GM03348 (cell line): Measurements from ENCODE around the gene COL24A1.
A peak's percentile ranks its signal among the peaks of the same experiment; 100 is the strongest.
"Not testable (repeated sequence)": the region's sequence is repeated elsewhere in the genome, so short reads cannot be mapped to it uniquely, and the experiment has no call there.

ENCODE experiments used
- DNase-seq: peaks from one replicate; pipeline ENCODE4 v3.0.0; 2012; ENCODE audit warnings: low spot score

COL24A1 gene

DNA sequence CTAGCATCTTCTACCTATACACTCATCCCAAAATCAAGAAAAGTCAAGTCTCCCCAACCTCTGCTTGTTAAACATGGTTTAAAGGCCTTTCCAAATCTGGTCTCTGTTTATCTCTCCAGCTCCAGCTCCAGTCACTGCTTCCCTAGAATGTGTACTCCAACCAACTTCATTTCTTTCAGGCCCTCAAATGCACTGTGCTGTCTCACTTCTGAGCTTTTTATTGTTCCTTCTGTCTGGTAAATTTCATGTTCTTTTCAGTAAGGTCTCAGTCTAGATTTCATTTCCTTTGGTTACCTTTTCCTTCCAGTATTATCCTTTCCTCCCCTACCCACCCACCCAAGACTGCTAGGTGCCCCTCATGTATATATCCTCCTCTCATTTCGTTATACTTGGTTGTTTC lies 3.7 kb downstream of the COL24A1 start:
- no peak for DNase-seq

DNA sequence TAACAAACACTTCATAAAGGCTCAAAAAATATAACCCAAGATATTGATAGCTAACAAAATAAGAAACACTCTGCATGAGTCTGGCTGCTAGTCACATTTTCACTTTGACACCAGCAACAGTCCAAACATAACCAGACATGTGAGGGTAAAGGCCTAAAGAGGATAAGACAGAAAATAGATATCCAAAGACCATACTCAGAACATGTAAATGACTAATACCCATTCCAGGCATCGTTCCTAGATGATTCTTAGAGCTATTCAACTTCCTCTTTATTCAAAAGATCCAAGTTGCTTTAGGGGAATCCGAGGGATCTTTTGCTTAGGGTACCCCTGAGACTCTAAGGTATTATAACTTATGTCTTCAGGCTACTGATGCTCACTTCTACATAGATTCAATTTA lies 5.1 kb downstream of the COL24A1 start:
- peak; percentile 45 for DNase-seq

DNA sequence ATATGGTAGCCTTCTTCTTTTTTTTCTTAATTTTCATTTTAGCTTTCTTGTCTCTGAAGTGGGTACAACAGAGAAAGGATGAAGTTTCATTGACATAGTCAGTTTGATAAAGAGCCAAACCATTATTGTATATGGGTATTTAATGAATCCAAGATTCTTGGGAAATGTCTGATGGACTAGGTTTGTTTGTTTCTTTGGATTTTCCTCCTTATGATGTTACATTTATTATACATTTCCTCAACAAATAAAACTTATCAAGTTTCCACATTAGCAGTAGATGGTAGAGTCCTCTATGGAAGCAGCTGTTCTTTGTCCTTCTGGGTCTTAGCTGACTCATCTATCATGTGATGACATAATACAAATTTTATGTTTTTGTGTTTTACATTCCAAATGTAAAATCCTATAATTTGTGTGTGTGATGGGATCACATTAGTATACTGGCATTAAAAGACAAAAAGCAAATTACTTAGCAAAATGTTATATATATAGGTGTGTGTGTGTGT lies 6.0 kb downstream of the COL24A1 start:
- peak; percentile 7 for DNase-seq

DNA sequence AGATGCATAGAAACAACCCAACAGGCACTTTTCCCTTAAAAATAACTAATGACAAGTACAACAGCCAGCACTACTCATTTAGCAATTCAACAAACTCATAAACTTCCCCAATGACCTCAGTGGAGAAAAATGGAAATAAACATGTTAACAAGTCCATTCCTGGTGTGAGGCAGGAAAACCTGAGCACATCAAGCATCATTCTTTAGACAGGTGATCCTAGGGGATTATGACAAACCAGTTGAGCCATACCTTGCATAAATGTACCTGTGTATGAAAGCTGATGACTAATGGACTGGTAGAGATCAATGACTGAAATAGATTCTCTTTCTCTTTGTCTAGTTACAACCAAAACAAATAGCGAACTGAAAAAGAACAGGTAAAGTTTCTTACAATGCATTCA lies 7.0 kb downstream of the COL24A1 start:
- DNase-seq, result no peak

DNA sequence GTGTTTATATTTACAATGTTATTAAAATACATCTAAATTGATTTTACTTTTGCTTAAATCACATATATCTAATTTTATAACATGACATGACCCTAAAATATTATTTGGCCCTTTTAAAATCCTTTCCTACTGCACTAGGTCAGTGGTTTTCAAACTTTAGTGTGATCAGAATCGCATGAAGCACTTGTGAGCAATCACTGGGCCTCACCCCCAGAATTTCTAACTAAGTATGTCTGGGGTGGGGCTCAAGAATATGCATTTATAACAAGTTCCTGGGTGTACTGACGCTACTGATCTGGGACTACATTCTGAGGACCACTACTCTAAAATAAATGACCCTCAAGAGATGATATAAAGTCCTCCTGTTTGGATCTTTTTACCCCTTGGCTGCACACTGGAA lies 8.8 kb downstream of the COL24A1 start:
- no peak for DNase-seq

DNA sequence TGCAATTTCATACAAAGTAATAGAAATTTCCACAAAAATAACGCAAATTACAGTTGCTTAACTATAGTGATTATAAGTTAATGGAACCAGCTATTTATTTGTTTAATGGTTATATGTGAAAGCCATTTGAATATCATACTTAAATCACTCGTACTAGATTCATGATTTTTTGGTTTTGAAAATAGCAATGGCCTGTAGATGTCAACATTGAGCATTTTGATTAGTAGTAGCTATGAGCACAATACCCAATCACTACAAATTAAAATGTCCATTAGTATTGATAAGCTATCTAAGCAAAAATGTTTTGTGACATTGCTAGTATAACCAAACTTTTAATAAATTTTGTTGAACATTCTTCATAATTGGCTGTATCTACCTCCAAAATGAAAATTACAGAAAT lies 10.0 kb downstream of the COL24A1 start:
- no peak for DNase-seq

DNA sequence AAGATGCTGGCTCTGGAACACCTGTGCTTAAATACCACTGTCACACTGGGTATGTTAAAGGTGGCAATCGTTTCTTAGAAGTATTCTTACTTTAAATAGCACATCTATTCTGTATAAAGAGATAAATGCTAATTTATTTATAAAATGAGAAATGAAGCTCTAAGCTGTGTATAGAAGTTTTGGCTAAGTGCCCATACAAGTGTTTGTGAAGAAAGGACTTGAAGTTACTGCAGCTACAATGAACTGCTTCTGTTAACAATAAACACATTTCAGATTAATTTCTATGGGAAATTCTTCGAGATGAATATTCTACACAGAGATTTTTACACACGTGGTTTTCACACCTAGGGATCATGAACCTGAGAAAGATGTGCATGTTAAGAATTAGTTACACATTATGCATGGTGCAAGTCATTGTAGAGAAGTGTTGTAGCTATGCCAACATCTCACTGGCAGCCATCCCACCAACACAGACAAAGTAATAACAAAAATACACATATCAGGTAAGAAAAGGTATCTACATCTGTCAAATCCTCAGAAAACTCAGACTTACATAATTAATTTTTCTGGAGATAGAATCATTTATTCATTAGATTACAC lies 16.2 kb downstream of the COL24A1 start:
- no peak for DNase-seq

DNA sequence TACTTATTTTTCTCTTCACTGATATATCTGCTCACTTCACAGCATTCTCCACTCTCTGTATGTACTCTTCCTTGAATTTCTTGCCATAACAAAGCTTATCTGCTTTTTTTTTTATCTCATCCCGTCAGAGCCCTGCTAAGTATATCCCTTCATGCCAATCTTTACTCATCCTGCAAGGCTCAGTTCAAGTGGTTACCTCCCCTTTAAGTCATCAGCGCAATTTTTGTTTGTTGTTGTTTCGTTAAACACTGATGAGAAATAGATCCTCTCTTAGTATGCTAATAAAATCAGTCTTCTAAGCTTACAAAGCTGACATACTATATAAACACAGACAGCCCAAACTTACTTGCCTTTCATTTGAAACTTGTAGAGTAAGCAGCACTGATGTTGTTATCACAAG lies 17.8 kb downstream of the COL24A1 start:
- no peak for DNase-seq

DNA sequence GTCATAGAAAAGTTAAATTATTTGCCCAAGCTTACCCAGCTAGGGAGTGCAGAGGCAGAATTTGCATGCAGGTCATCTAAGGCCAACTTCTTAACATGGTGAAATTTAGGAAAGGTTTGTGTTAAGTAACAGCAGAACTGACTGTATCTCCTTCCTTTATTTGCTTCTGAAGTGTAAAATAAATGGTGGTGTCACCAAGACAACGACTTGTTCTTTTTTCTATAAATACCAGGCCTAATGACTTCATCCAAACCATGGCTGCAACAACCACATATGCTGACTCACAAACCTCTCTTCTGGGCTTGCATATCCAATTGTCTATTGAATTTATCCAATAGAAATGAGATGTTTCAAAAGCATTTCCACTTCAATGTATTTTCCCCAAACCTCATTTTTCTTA lies 19.1 kb downstream of the COL24A1 start:
- DNase-seq, result peak; percentile 21

DNA sequence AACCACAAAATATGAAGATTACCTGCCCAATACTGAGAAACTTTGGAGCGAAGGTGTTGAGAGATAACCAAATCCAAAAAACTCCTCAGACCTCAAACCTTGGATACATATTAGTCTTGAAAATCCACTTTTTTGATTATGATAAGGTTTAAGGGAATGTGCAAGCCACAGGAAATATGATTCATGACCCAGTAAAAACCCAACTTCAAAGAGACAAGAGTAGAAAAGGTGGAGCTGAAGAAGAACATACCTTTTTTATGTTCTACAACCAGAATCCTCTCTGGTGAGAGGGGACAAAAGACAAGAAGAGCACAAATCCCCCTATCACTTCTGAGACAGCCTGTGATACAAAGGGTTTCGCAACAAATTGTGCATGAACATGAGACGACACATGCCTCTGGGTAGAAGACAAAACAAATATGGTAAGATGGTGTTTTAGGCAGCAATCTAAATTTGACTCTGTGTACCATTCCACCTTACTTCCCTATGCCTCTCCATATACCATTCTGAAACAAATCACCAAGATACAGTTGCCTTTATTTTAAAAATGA lies 37.3 kb downstream of the COL24A1 start:
- no peak for DNase-seq

DNA sequence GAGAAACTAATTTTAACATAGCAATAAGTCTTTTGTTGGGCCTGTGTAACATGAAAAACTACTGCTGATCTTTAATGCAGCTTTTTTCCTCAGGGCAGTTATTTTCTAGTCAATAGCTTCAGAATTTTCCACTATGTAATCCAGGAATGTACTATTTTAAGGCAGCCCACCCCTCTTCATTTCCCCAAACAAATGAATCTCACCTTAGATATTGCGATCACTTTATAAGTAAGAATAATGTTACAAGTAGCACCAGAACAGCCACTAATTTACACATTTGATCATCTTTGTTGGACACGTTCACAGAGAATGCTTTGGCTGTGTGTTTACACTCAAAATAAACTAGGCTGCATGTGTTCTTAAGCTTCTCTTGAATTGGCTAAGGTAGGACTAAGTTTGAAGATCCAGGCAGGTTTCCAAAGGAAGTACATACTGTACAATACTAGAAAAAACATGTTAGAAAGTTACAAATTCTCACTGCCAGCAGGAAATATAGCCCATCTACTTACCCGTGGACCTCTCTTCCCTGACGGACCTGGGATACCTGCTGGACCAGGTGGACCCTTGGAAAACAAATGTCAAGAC lies 41.7 kb downstream of the COL24A1 start:
- no peak for DNase-seq

DNA sequence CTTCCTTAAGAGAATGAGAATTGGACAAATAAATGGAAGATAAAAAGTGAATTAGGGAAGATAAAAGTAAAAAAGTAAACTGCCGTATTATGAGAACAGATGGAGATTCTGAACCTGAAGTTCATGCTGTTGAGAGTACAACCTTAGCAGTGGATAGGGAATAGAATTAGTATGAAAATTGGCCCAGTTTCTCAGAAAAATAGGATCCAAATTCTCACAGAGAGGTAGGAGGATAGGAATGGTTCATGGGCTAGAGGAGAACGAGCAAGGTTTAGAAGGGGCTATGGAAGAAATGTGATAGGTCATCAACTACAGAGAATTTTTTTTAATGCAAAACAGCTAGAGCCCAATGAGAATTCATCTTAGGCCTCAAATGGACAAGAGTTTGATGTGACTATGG lies 42.3 kb downstream of the COL24A1 start:
- no peak for DNase-seq

DNA sequence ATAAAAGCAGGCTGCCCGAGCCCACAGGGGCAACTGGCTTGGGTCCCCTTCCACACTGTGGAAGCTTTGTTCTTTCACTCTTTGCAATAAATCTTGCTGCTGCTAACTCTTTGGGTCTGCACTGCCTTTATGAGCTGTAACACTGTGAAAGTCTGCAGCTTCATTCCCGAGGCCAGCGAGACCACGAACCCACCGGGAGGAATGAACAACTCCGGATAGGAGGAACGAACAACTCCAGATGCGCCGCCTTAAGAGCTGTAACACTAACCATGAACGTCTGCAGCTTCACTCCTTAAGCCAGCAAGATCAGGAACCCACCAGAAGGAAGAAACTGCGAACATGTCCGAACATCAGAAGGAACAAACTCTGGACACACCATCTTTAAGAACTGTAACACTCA lies 45.0 kb downstream of the COL24A1 start:
- DNase-seq, result not testable (repeated sequence)

DNA sequence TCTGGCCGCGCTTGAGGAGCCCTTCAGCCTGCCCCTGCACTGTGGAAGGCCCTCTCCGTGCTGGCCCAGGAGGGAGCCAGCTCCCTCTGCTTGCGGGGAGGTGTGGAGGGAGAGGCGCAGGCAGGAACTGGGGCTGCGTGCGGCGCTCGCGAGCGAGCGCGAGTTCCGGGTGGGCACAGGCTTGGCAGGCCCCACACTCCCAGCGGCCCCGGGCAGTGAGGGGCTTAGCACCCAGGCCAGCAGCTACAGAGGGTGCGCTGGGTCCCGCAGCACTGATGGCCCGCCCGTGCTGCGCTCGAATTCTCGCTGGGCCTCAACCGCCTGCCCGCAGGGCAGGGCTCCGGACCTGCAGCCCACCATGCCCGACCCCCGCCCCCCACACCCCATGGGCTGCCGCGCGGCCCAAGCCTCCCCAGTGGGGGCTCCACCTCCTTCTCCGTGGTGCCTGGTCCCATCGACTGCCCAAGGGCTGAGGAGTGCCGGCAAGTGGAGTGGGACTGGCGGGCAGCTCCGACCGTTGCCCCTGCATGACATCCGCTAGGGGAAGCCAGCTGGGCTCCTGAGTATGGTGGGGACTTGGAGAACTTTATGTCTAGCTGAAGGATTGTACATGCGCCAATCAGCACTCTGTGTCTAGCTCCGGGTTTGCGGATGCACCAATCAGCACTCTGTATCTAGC lies 46.0 kb downstream of the COL24A1 start:
- DNase-seq, result no peak

DNA sequence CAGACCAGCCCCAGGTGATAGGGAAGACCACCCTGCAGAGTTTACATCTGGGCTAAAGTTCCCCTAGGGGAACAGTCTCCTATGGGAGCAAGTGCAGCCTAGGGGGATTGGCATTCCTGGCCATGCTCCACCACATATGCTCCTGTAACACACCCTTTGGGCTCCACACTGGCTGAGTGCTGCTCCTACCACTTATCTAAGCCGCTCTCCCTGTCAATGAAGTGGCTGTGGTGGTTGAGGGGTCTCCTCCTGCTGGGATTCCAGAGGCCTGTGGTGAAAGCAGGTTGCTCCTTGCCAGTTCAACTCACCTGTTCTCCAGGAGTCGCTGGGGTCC lies 51.1 kb downstream of the COL24A1 start:
- no peak for DNase-seq

DNA sequence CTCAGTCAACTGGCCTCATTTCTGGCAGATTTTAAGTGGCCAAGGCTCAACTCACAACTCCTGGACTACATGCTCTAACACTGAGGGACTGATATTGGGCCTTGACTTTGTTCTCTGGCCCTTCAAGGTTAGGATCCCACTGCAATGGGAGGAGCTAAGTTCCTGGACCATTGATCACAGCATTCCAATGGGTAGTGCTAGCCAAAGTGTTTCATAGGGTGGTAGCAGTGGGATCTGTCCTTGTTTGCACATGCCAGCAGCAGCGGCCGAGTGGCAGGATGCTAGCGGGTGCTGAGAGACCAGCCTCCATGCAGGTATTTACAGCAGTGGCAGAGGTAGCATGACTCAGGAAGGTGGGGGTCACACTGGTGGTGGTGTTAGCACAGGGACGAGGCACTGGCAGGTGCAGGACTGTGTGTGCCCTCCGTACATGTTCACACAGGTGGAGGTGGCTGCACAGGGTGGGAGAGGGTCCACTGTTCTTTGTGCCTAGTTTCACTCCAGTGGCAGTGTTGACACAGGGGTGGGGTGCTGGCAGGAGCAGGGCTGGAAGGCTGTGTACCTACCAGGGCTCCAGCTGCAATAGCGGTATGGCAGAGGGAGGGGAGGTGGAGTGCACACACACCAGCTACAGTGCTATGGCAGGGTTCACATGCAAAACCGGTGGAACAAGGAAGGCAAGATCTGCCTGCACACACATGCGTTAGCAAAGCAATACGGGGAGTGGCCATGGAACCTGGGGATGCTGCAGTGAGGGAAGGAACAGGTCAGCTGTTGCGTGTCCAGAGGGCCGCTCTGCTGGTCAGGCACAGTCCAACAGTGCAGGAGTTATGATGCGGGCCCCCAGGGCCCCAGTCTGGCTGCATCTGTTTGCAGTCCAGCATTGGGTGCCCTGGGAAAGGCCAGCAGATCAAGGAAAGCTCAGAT lies 51.7 kb downstream of the COL24A1 start:
- DNase-seq, result no peak

DNA sequence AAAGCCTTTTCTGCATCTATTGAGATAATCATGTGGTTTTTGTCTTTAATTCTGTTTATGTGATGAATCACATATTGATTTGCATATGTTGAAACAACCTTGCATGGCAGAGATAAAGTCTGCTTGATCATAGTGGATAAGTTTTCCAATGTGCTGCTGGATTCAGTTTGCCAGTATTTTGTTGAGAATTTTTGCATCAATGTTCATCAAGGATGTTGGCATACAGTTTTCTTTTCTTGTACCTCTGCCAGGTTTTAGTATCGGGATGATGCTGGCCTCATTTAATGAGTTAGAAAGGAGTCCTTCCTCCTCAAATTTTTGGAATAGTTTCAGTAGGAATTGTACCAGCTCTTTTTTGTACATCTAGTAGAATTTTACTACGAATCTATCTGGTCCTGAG lies 55.0 kb downstream of the COL24A1 start:
- DNase-seq, result no peak

DNA sequence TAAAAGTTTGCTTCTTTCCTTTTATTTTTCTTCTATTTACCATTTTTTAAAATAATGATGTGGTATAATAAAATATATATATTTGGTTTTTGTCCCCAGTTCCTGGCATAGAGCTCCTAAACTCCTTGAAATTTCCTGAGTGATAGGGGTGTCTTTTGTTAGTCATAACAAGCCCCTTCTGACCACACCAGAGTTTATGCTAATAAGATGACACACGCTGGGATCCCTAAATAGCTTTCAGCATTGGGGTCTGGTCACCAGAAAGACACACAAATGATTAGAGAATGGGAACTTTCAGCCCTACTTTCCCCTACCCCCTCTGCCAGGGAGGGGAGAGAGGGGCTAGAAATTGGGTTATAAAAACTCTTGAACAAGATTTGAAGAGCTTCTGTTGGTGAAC lies 56.2 kb downstream of the COL24A1 start:
- no peak for DNase-seq

DNA sequence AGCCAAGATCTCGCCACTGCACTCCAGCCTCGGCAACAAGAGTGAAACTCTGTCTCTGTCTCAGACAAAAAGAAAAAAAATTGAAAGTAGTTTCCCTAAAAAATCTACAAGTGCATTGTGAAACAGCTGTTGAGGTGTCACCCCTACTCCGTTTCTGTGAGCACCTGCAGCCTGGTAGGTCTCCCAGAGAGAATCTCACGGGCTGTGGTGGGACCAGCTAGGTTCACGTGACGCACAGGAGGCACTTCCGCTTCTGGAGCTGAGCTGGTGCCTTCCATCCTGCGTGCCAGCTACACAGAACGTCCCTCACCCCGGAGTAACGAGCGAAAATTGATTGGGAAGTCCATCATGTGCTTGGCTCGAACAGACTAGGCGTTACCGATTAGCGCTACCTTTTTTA lies 66.8 kb downstream of the COL24A1 start:
- DNase-seq, result no peak

DNA sequence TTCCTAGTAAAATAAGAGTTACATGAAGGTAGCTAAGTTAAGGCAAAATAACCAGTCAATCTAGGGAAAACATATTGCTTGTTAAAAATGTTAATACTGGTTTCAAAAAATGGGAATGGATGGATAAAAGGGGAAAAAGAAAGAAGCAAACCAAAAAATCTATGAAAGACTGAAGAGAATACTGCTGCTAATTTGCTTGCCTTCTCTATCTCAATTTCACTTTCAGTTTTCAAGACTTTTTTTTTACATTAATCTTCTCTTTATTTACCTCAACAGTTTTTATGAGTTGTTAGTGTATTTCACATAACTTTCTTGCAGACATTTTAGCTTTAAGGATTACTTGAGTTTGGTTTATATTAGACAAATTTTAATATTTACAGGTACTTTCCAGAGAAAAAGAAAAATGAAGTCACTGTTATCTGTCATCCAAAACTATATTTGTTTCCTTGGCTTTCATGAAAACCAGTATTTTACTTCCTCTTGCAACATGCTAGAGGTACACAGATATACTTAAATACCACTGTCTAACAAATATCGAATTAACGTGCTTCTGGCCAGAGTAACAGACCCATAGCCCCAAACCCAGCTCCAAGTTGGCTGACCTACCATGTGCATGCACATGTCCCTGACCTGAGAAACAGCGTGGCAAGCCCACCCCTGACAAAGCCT lies 70.7 kb downstream of the COL24A1 start:
- no peak for DNase-seq

DNA sequence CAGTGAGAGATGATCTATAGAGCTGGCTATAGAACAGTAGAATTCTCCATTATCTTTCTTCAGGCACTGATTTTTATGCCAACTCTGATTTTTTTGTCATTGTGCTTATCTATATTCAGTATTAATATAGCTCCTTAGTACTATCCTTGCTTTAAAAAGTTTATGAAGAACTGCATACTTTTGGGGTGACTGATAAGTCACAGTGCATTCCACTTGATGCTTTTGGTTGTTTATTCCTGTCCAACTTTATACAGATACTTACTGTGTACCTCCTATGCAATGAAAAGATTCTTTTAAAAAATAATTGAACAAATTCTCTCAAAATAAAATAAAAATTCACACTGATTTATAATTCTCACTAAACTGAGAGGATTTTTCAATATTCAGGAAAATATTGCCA lies 71.6 kb downstream of the COL24A1 start:
- no peak for DNase-seq

DNA sequence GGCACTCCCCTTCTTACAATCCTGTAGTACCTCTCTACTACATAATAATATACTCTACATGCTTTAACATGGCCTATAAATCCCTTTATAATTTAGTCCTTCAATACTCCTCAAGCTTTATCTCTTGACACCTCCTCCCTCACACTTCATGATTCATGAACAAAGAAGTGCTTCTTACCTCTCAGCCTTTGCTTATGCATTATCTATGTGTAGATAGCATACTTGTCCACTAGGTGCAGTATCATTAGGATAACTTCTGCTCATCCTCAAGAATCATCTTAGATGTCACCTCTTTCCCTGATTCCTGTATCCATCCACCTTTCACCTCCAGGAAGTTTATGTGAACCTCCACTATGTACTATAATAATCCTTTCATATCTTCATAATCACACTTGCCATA lies 74.4 kb downstream of the COL24A1 start:
- DNase-seq, result no peak
